ENCODE data around the gene TSHZ2.
A peak's percentile ranks its signal among the peaks of the same experiment; 100 is the strongest.
"Not testable (repeated sequence)": the region's sequence is repeated elsewhere in the genome, so short reads cannot be mapped to it uniquely, and the experiment has no call there.

TSHZ2 gene

DNA sequence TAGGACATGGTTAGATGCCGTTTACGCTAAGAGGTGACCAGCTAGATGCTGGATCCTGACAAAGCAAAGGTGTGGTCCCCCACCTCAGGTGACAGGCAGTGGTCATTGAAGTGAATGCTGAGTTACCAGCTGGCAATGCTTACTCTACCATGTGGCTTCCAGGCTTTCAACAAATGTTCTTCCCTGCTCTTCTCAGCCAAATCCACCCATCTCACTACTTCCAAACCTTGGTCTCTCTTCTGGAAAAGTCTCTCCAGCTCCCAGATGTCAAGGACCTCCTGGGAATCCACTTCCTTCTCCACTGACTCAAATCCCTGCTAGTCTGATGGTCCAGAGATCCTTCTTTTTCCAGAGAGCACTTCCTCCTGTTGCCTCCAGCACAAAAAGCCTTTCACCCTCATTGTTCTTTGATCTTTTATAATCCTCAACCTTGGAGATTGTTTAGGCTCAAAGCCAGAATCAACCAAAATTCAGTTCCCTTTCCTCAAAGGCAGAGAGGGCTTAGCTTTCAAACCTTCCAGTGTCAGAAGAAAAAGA lies 393.4 kb downstream of the TSHZ2 start:
- DNase-seq = no peak

DNA sequence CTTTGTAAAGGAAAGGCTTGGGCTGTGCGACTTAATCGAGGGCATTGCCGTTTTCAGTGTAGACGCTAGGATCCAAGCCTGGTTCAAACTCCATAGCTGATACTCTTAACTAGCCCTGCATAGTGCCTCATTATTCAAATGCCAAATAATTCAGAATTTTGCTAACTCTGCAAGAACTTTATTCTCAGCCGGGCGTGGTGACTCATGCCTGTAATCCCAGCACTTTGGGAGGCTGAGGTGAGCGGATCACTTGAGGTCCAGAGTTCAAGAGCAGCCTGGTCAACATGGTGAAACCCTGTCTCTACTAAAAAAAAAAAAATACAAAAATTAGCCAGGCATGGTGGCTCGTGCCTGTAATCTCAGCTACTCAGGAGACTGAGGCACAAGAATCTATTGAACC lies 394.8 kb downstream of the TSHZ2 start:
- DNase-seq = not testable (repeated sequence)

DNA sequence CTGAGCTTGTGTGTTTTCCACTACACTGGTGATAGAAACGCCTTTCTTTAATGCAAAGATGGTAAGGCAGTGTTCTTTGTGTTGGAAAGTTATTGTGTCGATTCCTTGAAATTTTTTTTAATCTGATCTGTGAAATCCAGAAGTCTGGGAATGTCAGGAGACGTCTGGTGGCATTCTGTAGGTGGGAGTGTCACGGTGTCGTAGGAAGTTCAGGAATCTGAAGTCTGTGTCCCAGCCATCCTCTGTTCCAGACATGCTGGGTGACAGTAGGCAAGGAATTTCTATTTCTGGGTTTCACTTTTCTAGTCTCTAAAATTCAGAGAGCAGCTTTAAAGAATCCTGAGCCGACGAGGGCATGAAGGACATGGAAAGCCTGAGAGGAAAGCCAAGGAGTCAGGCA lies 397.7 kb downstream of the TSHZ2 start:
- DNase-seq = no peak

DNA sequence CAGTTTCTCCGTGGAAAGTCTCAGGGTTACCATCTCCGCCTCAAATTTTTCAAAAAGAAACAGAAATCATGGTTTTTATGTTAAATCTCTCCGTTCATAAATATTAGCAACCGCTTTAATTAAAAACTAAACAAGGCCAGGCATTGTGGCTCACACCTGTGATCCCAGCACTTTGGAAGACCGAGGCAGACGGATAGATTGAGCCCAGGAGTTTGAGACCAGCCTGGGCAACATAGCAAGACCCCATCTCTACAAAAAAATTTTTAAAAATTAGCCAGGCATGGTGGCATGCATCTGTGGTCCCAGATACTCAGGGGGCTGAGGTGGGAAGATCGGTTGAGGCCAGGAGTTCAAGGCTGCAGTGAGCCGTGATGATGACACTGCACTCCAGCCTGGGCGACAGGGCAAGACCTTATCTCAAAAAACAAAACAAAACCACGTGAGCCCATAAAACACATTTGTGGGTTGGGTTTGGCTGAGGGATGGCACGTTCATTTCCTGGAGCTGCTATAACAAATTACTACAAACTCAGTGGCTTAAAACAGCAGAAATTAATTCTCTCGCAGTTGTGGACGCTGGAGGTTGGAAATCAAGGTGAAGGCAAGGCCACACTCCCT lies 398.3 kb downstream of the TSHZ2 start:
- DNase-seq = no peak

DNA sequence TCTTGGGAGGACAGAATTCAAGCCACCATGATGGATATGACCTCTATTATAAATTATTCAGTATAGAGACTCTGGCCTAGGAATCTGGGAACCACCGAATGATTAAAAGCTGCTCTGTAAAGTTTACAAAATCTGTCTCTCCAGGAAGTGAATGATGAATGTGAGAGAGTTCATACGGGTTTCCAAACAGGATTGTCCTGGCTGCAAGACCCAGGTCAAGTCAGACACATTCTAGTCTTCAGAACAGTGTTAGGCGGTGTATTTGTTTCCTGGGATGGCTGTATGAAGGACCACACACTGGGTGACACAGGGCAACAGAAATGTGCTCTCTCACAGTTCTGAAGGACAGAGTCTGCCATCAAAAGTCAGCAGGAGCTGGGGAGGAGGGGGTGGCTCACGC lies 399.1 kb downstream of the TSHZ2 start:
- no peak for DNase-seq

DNA sequence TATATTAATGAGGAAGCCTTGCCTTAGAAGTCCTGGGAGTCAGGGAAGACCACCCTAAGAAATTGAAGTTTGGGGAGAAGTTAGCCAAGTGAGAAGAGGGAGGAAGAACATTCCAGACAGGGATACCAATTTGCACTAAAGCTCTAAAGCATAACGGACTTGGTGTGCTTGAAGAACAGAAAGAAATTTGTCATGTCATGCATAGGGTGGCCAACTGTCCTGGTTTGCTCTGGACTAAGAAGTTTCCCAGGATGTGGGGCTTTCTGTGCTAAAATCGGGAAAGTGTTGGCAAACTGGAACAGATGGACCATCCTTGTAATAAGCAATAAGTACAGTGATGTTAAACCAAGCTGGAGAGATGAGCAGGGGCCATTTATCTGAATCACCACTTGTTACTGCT lies 403.9 kb downstream of the TSHZ2 start:
- DNase-seq = no peak

DNA sequence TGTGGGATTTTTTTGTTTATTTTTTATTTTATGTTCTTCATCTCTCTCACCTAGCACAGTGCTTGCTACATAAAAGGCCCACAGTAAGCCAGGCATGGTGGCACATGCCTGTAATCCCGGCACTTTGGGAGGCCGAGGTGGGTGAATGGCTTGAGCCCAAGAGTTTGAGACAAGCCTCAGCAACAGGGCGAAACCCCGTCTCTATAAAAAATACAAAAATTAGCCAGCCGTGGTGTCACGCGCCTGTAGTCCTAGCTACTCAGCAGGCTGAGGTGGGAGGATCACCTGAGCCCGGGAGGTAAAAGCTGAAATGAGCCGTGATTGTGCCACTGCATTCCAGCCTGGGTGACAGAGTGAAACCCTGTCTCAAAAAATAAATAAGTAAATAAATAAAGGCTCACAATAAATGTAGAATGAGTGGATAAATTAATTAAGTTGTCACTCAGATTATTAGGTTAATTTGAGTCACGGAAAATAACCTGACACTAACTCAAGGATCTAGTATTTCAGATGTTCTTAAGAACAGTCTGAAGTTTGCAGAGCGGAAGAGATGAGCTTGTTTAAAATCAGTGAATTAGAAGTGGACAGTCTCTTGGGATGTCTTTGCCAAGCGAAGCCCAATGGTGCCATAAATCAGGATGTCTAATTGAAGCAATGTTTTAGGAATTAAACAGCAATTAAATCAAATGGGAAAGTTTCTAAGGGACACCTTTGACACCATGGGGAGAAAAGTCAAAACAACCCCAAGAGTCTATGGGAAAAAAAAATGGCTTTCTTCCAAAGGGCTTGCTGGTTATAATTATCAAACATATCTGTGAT lies 407.1 kb downstream of the TSHZ2 start:
- DNase-seq = no peak

DNA sequence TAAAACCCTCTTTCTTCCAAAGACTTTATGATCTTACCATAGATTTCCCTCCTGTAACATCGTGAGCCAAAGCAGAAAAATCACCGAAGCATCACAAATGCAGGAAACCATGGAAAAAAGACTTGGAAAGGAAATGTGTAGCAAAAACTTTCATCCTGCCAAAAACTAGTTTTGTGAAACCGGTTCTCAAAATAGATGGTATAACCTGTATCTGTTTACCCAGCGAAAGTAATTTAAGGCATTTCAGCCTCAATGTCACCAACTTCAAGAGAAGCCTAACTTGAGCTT lies 407.6 kb downstream of the TSHZ2 start:
- no peak for DNase-seq

DNA sequence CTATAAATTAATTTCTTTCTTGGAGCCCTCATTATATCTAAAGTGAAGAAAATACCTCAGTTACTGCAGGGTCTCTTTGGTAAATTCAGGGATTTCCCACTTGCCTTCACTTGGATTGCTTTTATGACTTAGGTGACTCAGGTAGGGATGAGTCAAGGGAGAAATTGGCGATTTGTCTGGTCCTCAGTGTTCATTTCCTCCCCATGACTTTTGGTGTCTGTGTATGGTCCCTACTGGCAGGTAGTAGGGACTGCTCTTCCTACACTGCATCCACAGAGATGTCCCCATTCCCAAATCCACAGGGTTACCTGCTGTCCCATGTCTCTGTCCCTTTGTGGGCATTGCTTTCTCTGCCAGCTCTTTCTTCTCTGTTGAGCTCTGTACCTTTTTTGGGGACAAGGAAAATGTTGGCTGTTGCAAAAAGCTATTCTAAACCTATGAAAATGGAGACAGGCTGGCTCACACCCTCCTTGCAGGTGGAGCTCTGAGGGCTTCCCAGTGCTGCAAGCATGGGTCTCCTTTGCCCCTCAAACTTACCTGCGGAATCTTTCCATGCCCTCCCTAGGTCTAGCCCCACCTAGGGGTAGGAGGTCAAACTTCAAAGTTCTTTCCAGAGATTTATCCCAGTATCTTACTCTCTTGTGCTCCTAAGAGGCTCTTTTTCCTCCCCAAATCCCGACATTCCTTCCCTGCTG lies 409.6 kb downstream of the TSHZ2 start:
- no peak for DNase-seq

DNA sequence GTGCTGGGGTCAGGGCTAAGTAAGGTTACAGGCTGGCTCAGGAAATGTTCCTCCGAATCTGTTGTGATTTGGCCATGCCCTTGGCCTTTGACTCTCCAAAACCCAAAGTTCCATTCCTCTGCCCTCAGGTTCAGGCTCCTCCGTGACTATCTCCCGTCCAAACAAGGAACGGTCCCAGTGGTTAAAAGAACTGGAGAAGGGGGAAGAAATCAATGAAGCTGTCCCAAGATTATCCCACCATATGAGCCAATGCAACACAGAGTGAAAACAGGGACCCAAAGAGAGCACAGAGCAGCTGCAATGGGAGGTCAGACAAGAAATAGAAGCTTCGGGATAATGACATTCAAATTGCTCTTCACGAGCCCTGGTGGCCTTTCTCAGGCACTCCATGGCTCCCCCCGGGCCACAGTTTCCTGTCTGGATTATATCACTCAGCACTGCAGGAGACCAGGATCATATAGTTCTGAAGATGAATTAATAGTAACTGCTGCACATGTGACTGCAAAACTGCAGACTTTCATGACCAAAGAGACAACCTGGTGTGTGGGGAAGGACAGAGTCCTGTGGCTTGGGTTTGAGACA lies 410.2 kb downstream of the TSHZ2 start:
- no peak for DNase-seq

DNA sequence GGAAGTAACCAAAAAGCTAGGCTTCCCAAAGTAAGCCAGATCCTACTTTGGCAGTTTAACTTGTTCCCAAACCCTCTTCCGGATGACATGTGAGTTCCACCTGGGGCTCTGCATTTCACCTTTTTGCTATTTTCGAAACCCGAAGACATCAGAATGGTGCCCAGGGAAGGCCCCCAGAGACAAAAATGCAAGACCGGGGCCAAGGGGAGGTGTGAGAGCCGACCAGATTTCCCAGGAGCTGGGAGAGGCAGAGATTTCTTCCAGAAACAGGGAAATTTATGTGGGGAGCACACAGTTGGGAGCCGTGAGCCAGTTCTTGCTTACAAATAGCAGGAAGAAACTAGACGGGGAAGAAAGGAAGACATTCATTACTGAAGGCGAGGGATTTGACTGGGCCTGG lies 411.8 kb downstream of the TSHZ2 start:
- DNase-seq = no peak

DNA sequence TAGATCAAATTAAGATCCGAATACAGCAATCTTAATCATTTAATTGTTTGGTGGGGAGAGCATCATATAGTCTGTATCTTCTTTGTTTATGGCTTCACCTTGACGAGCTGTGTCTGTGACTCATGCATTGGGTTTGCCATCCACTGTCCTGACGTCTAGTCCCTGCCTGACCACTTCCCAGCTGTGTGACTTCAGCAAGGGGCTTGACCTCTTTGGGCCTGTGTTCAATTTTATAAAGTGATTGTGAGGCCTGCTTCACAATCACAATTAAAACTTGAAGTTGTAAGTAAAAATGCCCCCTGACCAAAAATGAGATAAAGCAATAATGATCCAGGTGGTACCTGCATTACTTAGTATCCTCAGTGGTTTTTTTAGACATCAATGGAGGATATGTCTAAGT lies 412.2 kb downstream of the TSHZ2 start:
- no peak for DNase-seq

DNA sequence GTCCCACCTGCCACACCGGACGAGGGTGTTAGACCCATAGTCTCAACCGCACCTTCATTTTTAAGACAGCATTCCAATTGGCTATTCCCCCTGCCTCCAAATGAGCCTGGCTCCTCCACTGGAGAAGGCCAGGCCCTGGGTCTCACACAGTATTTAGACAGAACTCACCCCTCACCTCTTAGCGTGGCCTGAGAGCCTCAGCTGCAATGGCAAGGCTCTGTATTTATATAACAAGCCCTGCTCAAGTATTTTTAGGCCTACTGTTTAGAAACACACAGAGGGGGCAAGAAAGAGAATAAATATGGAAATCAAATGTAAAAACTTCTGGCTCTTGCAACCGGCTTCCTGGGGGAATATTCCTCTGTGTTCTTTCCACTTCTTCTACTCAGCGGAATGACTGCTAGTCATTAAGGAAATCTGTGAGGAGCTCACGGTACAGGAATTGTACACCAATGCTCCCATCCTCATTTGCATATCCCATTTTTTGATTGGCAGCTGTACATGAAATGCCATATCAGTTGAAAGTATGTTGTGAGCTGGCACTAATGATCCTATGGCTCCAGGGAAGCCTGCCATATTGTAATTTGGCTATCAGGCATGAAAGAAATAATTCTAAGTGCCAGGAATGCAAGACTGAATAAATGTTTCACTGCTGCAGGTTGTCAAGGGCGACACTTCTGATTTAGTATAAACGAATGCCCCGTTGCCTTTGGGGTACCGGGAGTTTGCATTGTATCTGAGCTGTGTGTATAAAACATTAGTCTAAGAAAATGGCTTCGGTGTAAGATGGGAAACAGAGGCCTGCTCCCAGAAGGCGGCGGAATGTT lies 414.0 kb downstream of the TSHZ2 start:
- DNase-seq = no peak

DNA sequence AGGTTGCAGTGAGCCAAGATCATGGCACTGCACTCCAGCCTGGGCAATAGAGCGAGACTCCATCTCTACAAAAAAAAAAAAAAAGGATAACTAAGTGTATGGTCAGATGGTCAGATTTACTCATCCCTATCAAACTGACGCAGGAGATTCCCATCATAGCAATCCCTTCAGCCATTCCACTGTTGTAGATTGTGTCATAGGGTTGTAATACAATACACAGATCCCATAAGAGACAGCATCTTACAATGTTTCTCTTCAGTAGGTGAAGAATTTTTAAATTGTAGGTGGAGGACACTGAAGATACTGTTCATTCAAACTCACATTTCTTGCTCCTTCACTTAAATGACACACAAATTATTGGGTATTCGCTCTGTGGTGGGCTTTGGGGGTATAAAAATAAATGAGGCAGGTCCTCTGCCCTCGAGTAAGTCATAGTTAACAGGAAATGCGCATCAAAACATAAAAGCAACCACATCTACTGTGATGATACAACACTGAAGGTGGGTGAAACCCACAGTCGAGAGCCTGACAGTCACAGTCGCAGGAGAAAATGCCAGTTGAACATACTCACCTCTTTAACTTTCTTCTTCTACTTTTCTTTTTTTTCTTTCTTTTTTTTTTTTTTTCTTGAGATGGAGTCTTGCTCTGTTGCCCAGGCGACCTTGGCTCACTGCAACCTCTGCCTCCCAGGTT lies 416.0 kb downstream of the TSHZ2 start:
- no peak for DNase-seq

DNA sequence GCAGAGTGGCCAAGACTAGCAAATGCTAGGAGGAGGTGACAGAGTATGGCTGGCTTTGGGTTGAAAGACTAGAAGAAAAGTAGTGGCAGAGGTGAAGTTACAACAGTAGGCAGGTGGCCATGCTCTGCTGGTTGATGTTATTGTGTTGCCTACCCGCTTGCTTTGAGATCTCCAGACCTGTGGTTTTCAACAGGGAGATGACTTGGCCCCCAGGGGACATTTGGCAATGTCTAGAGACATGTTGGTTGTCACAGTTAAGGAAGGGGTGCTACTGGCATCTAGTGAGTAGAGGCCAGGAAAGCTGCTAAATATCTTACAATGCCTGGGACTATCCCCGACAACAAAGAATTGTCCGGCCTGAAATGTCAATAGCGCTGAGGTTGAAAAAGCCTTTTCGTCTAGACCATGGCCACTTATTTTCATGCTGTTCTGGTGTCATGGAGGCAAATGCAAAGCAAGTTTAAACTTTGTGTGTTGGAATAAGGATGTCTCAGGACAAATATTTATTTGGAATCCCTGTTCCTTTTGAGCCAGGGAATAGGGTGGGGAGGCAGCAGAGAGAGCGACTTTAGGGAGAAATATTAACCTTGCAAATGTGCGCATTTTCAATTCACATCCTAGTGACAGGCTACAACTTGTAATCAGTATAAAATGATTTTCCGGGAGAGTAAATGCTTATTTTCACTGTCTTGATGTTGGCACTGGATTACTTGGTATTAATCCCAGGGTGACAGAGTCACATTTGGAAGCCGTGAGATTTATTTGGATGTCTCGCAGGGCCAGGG lies 417.6 kb downstream of the TSHZ2 start:
- DNase-seq = no peak

DNA sequence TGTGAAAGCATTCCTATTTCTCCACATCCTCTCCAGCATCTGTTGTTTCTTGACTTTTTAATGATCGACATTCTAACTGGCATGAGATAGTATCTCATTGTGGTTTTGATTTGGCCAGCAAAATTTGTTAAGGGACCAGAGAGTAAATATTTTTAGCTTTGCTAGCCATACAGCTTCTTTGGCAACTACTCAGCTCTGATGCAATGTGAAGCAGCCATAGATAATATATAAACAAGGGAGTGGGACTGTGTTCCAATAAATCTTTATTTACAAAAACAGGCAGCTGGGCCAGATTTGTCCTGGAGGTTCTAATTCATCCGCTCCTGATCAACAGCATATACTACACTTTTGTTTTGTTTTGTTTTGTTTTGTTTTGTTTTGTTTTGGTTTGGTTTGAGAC lies 418.6 kb downstream of the TSHZ2 start:
- DNase-seq = no peak

DNA sequence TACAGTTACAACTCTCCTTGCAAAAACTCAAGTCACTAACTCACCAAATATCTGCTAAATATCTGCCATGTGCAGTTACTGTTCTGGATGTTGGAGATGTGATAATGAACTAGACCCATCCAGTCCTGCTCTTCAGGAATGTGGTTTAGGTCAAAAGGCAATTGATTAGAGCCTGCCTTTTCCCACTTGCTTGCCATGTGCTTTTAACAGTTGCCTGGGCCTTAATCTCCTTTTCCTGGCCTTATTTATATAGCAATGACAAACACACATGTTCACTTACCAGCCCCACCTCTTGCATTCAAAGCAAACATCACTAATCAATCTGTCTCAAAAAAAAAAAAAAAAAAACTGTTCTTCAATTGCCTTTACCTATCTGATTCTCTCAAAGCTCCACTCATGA lies 422.3 kb downstream of the TSHZ2 start:
- no peak for DNase-seq

DNA sequence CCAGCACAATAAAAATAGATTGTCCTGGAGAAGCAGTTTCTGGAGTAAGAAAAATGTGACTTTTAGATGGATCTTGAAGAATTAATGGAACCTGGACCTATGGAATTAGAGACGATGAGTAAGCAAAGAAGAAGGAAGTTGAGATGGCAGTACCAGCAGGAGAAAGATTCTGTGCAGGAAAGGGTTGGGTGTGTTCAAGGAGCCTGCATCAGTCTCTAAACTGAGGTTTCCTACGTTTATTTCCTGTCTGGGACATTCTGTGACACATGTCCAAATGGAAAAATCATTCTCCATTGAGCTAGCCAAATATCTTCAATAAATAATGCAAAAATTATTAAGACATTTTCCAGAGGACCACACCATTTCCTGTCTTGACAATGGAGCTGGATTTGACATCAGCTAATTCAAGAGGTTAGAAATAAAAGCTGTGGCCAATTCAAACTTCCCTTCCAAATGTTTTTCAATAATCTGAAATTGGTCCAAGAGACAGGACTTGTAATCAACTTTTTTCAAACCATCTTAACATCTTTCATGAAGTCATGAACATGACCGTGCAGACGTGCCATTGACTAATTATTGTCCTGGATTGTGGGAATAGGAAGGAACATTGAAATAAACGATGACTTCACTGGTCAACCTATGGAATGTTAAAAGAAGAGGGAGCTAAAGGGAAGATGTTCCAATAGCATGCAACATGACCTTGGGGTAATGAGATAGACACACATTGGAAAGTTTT lies 423.2 kb downstream of the TSHZ2 start:
- DNase-seq = no peak

DNA sequence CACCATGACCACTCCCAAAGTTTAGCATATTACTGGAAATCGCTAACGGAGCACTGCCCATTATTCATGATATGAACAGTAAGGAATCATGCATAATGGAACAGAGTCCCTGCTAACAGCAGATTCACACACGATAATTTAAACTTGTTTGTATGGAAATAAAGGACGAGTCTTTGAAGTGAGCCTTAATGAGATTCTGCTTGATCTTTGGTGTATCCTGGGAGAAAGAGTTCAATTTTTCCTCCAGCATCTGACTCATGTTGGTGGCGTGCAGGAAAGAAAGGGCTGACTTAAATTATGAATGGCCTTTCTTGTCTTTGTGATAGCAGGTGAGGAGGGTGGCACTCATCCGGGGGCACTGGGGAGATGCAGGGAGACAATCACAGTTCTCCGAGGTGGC lies 426.9 kb downstream of the TSHZ2 start:
- no peak for DNase-seq

DNA sequence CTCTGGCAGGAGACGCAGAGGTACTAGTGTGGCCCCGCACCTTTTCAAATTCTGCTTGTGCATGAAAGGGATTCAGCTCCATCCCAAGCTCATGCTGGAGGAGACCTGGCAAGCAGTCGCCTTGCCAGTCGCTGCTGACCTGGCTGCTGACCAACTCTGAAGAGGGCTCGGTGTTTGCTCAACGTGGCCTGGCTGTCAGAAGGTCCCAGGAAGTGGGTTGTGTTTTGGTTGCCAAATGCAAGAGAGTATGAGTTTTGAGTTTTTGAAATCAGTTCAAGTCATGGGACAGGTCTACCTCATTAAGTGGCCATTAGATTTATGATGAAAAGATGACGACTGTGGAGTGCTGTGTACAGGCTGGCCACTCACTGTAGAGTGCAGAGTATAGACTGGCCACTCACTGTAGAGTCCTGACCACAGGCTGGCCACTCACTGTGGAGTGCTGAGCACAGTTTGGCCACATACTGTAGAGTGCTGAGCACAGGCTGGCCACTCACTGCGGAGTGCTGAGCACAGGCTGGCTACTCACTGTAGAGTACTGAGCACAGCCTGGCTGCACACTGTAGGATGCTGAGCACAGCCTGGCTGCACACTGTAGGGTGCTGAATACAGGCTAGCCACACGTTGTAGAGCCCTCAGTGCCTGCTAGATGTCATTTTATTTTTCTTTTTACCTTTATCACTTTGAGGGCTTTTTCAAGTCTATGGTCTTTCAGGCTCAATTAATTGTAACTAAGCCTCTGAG lies 427.6 kb downstream of the TSHZ2 start:
- peak; percentile 30 for DNase-seq

Measured in SHP77 treated with DMSO at 0.1 percent for 48 hours (cell line).